GM19452 (cell line): ENCODE measurements around the gene SPA17.

Experiments
- ATAC-seq: cut with Tn5 transposase; IDR thresholded peaks from one replicate; pipeline ENCODE4 v1.9.1; 2021; ENCODE audit not compliant: unreplicated experiment

Gene SPA17

DNA sequence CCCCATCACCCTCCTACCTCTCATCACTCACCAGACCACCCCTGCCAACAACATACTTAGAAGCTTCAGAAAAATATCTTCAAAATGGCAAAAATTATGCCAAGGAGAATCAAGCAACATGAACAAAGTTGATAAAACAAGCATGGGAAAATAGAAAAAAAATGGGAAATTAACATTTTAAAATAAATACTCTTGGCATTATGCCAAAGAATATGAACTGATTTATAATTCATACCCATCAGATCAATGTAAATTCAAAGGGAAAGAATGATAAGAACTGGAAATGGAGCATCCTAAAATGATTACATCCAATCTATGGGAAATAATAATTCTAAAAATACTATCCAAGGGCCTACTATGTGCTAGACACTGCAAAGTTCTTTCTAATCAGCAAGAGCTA, 12.2 kb upstream of the SPA17 start:
- no peak for ATAC-seq

DNA sequence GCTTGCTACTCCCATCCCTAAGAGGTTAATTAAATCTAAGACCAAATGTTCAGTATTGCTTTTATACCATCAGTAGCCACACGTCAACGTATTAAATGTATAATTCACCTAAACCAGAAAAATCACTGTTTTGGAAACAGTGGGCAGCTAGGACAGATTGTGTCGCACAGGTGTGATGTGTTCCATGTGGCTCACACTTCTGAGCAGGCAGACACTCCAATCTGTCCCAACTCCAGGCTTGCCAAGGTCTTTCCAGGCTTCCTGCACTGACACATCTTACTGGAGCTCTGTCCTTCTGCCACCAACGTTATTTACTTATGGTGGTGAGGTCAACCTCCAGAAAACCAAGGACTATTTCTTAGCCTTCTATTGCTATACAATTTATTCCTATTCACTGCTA, 11.6 kb upstream of the SPA17 start:
- ATAC-seq, result no peak

- ATAC-seq, result no peak
These were observed 9.8 kb upstream of the SPA17 start for GRCh38 chr11:124663861-124664260.

- ATAC-seq, result no peak
These were observed 6.1 kb upstream of the SPA17 start for GRCh38 chr11:124667601-124668000.

DNA sequence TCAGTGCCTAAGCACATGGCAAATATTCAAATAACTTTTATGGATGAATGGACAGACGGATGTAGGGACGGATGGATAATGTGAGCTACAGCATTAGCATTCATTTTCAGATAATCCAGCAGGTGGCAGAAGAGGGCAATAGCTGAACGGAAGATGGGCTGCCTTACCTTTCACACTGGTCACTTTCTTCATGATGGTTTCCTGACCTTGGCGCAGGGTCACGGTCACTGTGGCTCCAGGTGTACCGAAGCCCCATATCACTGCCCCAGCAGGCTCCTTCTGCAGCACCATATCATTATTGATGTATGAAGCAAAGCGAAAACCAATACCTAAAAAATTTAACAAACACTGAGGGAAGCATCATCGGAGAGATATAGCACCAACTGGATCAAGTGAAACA, 4.5 kb upstream of the SPA17 start:
- ATAC-seq, result no peak

GRCh38 chr11:124670732-124671131, 3.0 kb upstream of the SPA17 start:
- ATAC-seq, result no peak

DNA sequence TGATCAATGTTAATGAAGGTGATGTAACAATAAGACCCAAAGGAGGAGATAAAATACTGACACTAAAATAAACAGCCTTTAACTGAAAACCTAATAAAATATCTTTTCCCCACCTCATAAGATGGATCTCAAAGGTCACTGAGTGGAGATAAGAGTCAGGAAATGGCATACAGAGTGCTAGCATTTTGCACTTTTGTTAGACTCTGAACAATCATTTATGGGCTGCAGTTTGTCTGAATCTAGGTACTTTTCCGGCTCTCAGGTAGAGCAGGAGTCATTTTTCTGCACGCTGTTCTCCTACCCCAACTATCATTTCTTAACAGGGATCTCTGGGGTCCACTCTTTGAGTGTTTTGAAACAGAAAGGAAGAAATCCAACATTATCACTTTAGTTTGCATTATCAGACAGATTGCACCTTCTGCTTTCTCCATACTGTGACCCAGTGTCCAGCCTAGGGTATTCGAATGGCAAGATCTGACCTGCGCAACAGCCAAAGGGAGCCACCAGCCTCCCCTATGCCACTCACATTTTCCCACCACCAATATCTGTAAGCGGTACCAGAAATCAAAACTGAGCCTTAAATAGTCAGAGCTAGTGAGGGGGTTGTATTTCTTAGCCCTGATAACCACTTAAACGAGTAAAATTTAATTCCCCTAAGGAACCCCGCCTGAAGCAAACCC, 1.0 kb upstream of the SPA17 start:
- no peak for ATAC-seq

DNA sequence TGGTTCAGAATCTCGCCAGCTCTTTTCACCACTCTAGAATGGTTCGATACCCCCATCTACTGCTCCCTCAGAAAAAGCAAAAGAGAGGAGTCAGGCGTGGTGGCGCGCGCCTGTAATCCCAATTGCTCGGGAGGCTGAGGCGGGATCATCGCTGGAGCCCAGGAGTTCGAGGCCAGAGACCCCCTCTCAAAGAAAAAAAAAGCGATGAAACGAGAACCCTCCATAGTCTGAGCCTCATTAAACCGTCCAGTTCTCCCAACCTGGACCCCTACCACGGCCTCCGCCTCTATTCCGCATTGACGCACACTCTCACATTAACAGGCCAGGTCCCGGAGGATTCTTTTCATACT, 439 bp downstream of the SPA17 start:
- no peak for ATAC-seq

- ATAC-seq, result no peak
These were observed 867 bp downstream of the SPA17 start for GRCh38 chr11:124674571-124674970.

DNA sequence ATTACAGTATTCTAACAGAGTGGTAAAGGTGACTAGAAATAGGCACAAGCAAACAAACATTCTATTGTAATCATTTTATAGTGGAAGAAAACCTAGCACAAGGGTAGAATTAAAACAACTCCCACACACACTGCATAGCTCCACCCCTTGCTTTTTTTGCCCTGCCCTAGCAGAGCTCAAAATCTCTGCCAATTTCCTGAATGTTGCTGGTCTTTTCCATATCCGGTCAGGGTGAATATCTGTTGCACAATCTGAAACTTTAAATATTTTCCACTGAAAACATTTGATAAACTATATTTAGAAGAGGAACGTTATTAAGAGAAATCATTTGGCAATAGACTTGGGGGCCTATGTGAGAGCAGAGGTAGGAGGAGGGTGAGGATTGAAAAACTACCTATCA, 2.7 kb downstream of the SPA17 start:
- no peak for ATAC-seq

- no peak for ATAC-seq
These were observed 4.7 kb downstream of the SPA17 start for GRCh38 chr11:124678416-124678815.

DNA sequence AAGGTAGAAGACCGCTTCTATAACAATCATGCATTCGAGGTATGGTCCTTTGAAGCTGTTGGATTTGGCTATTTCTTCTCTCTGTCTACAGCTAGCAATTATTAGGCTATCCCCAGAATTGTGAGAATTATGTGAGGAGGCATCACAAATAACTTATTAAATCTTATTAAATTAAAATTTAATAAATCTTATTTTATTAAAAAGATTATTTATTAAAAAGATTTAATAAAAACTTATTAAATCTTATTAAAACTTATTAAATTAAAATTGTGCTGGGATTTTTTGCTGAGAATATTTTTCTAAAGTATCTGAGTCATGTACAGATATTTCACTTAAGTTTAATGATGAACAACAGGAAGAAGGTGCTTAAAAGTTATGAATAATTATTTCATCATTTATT, 7.7 kb downstream of the SPA17 start:
- no peak for ATAC-seq

DNA sequence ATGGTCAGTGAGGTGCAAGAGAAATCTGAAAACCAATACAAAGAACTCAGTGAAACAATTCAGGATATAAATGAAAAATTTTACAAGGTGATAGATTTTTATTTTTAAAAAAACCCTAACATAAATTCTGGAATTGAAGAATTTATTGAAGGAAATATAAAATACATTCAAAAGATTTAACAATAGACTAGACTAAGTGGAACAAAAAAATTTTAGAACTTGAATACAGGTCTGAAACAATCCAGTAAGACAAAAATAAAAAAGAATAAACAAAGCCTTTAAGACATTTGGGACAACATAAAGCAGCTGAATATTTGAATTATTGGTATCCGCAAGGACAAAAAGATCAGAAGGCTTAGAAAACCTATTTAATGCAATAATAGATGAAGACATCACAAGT, 8.7 kb downstream of the SPA17 start:
- ATAC-seq, result no peak

- no peak for ATAC-seq
These were observed 19.4 kb downstream of the SPA17 start for GRCh38 chr11:124693142-124693541.

DNA sequence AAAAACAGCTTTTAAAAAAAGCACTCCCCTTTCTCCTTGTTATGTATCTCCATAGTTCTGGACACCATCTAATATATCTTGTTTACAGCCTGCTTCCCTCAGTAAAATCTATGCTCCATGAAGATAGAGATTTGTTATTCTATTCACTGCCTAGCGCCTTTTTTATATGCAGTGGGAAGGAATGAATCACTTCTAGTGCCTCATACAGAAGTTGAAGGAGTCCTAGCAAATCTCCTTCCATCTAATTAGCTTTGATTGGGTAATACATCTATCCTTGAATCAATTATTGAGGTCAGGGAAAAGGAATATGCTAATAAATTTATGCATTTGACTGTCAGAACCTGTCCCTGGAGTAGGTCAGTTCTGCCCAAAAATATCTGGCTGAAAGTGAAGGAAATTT, 25.8 kb downstream of the SPA17 start:
- ATAC-seq, result no peak

DNA sequence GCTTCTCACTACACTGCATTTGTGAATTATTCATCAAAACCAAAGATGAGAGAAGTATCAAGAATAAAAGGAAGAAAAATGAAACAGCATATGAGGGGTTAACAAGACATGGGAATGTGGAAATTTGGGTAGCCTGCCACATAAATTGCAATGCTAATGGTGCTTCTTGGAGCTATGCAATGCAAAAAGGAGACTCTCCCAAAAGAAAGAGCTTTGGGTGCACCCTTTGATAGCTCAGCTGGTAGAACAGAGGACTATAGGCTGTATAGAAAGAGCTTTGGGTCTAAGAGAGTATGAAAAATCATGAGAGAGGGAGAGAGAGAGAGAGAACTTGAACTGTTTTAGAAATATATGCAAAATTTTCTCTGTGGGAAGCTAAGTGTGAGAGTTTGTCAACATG, 26.3 kb downstream of the SPA17 start:
- ATAC-seq, result no peak

DNA sequence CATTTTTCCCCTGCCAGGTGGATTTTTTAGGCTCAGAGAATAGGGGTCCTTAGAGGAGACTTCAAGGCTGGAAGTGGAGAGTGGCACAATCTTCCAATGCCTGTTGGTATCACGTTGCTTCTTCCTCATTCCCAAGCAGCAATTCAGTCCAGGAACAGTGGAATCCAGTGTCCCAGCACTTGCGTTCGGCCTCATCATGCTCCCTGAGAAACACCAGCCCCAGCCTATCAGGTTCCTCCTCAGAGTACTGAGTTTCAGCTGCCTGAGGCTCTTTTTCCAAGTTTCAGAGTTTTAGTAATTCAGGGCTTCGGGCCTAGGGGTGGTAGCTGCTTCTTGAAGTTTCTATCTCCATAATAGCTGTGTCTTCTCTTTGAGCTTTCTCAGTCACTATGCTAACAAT, 34.1 kb downstream of the SPA17 start:
- no peak for ATAC-seq

- ATAC-seq, result no peak
These were observed 38.7 kb downstream of the SPA17 start for GRCh38 chr11:124712392-124712791.

DNA sequence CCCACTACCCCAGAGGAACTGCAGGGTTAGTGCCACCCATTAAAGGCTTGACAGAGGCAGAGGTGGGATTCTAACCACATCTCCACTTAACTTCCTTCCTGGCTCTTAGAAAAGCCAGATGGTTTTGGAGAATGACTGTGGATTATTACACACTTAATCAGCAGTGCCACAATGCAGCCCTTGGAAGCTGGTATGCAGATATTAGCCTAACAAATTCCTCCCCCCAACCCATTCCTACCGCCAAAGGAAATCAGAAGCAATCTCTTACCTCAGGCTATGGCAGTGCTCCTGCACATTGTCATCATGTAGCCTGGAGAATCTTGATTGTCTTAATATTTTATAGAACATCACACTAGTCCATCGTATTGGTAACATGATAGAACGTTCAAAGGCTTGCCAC, 42.9 kb downstream of the SPA17 start:
- ATAC-seq, result no peak

GRCh38 chr11:124717421-124717785, 43.7 kb downstream of the SPA17 start:
- ATAC-seq, result no peak

GRCh38 chr11:124717786-124718651, 44.3 kb downstream of the SPA17 start:
- peak; percentile 45 for ATAC-seq

DNA sequence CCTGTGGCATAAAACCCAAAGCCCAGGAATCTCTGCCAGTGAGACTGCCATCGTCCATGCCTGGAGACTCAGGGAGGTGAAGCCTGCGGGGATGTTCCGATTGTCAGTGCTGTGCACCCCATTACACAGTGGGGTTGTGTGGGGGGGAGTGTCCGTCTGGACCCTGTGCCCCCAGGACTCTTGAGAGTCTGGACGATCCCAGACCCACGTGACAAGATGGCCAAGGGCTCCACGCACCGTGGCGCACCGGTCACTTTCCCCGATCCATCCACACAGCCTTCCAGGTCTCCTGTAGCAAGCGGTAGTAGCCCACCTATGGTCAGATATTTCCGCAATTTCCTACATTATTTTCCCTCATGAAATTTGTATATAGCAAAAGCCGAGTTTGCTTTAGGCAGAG, 45.1 kb downstream of the SPA17 start:
- ATAC-seq, result no peak

GRCh38 chr11:124719534-124719933, 45.8 kb downstream of the SPA17 start:
- ATAC-seq, result no peak
